ENCODE measurements around the gene AHCYL2.
"Not testable (repeated sequence)": the region's sequence is repeated elsewhere in the genome, so short reads cannot be mapped to it uniquely, and the experiment has no call there.

AHCYL2 gene

GRCh38 chr7:129446925-129447324 is 222.1 kb downstream of the AHCYL2 start:
- DNase-seq: not testable (repeated sequence)

DNA sequence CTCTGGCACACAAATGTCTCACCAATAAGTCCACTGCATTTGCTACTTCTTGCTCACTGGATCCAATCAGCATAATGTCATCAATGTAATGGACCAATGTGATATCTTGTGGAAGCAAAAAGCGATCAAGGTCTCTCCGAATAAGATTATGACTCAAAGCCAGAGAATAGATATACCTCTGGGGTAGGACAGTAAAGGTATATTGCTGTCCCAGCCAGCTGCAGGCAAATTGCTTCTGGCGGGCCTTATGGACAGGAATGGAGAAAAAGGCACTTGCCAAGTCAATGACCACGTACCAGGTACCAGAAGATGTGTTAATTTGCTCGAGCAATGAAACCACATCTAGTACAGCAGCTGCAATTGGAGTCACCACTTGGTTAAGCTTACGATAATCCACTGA is 222.6 kb downstream of the AHCYL2 start:
- not testable (repeated sequence) for DNase-seq

DNA sequence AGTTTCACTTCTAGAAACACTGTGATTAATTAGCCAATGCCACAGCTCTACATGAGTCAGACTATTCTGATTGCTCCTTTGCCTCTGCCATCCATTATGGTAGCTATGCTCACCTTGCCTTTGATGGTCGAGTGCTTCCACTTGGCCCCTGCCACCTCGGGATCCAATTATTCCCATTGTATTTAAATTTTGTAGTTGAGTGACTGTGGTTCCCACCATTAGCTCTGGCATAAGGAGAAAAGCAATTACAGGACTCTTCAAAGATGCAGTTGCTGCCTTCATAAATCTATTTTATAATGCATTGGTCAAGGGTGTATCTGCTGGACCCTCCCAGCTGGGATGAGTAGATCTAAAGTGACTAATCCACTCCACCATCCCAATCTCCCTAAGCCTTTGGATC is 223.8 kb downstream of the AHCYL2 start:
- DNase-seq: not testable (repeated sequence)

- DNase-seq: no peak
Observed at GRCh38 chr7:129450295-129450694, 225.5 kb downstream of the AHCYL2 start.

- no peak for DNase-seq
Observed at GRCh38 chr7:129452589-129453231, 227.9 kb downstream of the AHCYL2 start.

DNA sequence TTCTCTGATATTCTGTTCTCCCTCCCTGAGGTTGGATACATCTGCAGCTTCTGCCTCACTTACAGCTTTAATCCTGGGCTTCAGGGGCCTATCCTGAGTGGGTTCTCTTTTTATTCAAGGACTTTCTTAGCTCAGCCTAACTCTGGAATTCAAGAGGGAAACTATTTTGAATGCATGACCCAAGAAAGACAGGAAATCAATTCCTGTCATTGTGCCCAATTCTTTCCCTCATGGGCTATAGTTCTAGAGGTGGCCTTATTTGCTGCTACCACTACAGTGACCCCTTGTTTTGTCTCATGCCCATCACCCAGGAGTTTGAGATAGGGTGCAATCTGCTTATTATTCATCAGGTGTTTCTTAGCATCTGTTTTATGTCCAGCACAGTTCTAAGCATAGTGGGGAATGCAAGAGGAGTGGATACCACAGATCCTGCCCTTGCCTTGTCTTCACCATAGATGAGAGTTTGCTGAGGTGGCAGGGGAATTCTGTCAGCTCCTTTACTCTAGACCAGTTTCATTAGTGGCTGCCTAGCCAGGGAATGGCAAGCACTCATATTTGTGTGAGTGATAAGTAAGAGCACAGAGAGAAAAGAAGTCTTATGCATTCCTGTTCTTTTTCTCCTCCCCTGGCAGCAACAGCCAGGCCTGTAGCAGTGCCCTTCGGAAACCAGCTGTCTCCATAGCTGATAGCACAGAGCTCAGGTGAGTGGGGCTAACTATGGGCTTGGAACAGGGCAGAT is 228.8 kb downstream of the AHCYL2 start:
- DNase-seq: no peak

GRCh38 chr7:129454249-129454551 is 229.4 kb downstream of the AHCYL2 start:
- no peak for DNase-seq

GRCh38 chr7:129456421-129456820 is 231.6 kb downstream of the AHCYL2 start:
- DNase-seq: no peak

DNA sequence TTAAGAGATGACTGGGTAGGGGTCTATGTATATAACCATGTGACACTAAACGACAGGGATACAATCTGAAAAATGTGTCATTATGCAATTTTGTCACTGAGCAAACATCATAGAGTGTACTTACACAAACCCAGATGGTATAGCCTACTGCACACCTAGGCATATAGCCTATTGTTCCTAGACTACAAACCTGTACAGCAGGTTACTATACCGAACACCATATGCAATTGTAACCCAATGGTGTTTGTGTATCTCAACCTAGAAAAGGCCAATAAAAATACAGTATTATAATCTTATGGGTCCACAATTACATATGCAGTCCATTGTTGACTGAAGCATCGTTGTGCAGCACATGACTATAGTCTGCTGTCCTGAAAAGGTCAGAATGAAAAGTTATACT is 232.3 kb downstream of the AHCYL2 start:
- DNase-seq: no peak

DNA sequence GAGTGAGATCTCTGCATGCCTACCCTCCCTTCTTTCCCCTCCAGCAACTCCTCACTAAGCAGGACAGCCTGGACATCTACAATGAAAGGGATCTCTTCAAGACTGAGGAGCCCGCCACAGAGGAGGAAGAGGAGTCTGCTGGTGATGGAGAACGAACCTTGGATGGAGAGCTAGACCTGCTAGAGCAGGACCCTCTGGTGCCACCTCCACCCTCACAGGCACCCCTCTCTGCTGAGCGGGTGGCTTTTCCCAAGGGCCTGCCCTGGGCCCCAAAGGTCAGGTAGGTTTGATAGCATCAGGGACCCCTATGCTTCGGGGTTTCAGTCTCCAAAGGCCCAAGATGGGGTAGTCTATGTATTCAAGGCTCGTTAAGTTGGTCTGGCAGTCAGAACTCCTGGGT is 233.3 kb downstream of the AHCYL2 start:
- no peak for DNase-seq

GRCh38 chr7:129461809-129462208 is 237.0 kb downstream of the AHCYL2 start:
- no peak for DNase-seq

- DNase-seq: no peak
Observed at GRCh38 chr7:129462420-129462819, 237.6 kb downstream of the AHCYL2 start.

- DNase-seq: no peak
Observed at GRCh38 chr7:129464194-129464593, 239.4 kb downstream of the AHCYL2 start.

DNA sequence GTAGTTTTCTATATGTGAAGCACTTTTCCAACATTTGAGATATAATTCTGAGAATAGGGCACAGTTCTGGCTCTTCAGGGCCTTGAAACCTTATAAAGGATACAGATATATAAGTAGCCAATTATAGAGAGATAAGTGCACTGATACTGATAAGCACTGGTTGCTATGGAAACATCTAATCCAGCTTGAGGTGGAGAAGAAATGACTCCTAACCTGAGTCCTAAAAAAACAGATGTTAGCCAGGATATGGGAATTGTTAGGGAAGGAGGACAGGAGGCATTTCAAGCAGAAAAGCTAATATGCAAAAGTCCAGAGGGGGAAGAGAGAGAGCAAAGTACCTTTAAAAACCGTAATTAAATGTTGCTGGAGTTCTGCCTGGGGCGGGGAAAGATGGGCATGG is 240.2 kb downstream of the AHCYL2 start:
- DNase-seq: no peak

DNA sequence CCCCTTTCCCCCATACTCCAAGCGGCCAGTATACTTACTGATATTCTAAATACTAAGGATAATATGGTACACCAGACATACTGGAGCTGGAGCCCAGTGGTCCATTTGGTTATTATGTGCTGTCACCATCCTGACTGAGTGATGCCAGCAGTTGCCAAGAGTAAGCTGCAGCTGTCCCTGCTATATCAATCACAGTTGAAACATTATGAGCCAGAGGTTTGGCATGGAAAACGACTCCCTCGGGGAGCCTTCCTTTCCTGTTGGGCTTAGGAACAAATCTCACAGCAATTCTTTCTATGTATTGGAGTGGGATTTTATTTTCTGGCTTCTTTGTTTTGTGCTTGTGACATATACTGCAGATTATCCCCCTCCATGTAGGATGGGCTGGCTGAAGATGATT is 242.0 kb downstream of the AHCYL2 start:
- no peak for DNase-seq

DNA sequence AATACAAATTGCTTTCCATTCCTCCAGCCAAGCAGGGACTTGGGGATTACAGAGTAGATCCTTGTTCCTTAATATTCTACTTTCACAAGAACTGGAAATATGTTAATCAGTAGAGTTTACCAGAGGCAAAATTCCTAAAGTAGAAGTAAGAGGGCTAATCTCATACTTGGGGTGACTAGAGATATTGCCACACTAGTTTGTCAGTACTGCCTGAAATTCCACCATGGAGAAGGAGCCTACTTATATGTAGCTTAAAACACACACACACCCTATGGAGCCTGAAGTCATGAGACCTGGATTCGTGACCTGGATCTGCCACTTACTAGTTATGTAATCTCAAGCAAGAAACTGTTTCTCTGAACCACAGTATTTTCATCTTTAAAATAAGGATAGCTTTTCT is 243.3 kb downstream of the AHCYL2 start:
- DNase-seq: peak in 1 of 51 donors; percentile 28

GRCh38 chr7:129468547-129468946 is 243.7 kb downstream of the AHCYL2 start:
- DNase-seq: no peak

GRCh38 chr7:129469930-129470329 is 245.1 kb downstream of the AHCYL2 start:
- peak in 1 of 51 donors; percentile 5 for DNase-seq

- no peak for DNase-seq
Observed at GRCh38 chr7:129470411-129470810, 245.6 kb downstream of the AHCYL2 start.

DNA sequence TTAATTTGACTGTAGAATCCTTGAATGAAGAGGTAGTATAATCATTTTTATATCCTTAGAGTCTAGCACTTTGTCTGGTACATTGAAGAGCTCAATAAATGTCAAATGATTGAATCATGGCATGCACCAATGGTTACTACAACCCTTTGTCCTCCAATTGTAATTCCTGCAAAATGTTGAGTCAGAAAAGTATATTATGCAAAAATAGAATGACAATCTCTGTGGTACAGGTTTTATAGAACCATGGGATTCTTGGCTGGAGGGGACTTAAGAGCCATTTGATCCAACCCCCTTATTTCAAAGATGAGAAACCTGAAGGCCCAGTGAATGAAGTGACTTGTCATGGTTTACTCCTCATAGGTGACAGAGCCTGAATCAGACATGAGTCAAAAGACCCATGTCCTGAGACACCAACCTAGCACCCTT is 246.6 kb downstream of the AHCYL2 start:
- DNase-seq: no peak

GRCh38 chr7:129475931-129476330 is 251.1 kb downstream of the AHCYL2 start:
- not testable (repeated sequence) for DNase-seq

- DNase-seq: not testable (repeated sequence)
Observed at GRCh38 chr7:129476398-129476797, 251.6 kb downstream of the AHCYL2 start.
